IPS-18c (cell line): Measurements from ENCODE around the gene LCN15.
"Not testable (repeated sequence)": the region's sequence is repeated elsewhere in the genome, so short reads cannot be mapped to it uniquely, and the experiment has no call there.

Experiments used
- H3K4me3 ChIP-seq: 2 replicates; pipeline ENCODE4 v1.7.0; 2013; ENCODE audit warnings: low read depth, mild to moderate bottlenecking, low read length, moderate library complexity; ENCODE audit not compliant: insufficient read depth
- H3K9me3 ChIP-seq: one replicate; pipeline ENCODE4 v1.6.1; 2013; ENCODE audit warnings: mild to moderate bottlenecking, low read length, moderate library complexity; ENCODE audit not compliant: control insufficient read depth, insufficient read depth

LCN15 gene

GRCh38 chr9:136762915-136763648 is 1.2 kb downstream of the LCN15 start:
- H3K9me3 ChIP-seq, result peaks cover 2% of the 10 kb centered on the region
- peak overlapping the region; percentile 28 for H3K4me3 ChIP-seq

- Histone ChIP-seq H3K4me3 (no peak overlapping the region), H3K9me3 (peaks cover 2% of the 10 kb centered on the region)
Measured at GRCh38 chr9:136762221-136762691, 2.1 kb downstream of the LCN15 start.

GRCh38 chr9:136761545-136761981 is 2.8 kb downstream of the LCN15 start:
- H3K9me3 ChIP-seq, result peaks cover 2% of the 10 kb centered on the region
- no peak overlapping the region for H3K4me3 ChIP-seq

GRCh38 chr9:136760834-136761544 is 3.3 kb downstream of the LCN15 start:
- not testable (repeated sequence) for H3K4me3 ChIP-seq, H3K9me3 ChIP-seq

GRCh38 chr9:136760424-136760823 is 3.9 kb downstream of the LCN15 start:
- H3K9me3 ChIP-seq, result peaks cover 2% of the 10 kb centered on the region
- H3K4me3 ChIP-seq, result no peak overlapping the region

- Histone ChIP-seq H3K9me3 (peaks cover 2% of the 10 kb centered on the region), H3K4me3 (no peak overlapping the region)
Measured at GRCh38 chr9:136759436-136760325, 4.6 kb downstream of the LCN15 start.

- Histone ChIP-seq H3K9me3 (peaks cover 2% of the 10 kb centered on the region), H3K4me3 (no peak overlapping the region)
Measured at GRCh38 chr9:136759001-136759400, 5.3 kb downstream of the LCN15 start.

GRCh38 chr9:136757751-136758140 is 6.6 kb downstream of the LCN15 start:
- Histone ChIP-seq H3K9me3 (peaks cover 2% of the 10 kb centered on the region), H3K4me3 (no peak overlapping the region)

- H3K4me3 ChIP-seq, result no peak overlapping the region
- peaks cover 2% of the 10 kb centered on the region for H3K9me3 ChIP-seq
Measured at GRCh38 chr9:136757328-136757727, 7.0 kb downstream of the LCN15 start.

GRCh38 chr9:136756836-136757235 is 7.5 kb downstream of the LCN15 start:
- H3K4me3 ChIP-seq, result no peak overlapping the region
- H3K9me3 ChIP-seq, result peaks cover 2% of the 10 kb centered on the region

- Histone ChIP-seq H3K9me3 (peaks cover 2% of the 10 kb centered on the region), H3K4me3 (no peak overlapping the region)
Measured at GRCh38 chr9:136756134-136756438, 8.2 kb downstream of the LCN15 start.

- H3K4me3 ChIP-seq, H3K9me3 ChIP-seq: not testable (repeated sequence)
Measured at GRCh38 chr9:136755302-136756133, 8.8 kb downstream of the LCN15 start.

- H3K9me3 ChIP-seq, result no peaks in the 10 kb centered on the region
- no peak overlapping the region for H3K4me3 ChIP-seq
Measured at GRCh38 chr9:136754626-136755301, 9.6 kb downstream of the LCN15 start.

- H3K4me3 ChIP-seq, result no peak overlapping the region
- H3K9me3 ChIP-seq, result no peaks in the 10 kb centered on the region
Measured at GRCh38 chr9:136754059-136754572, 10.2 kb downstream of the LCN15 start.

GRCh38 chr9:136753371-136754058 is 10.8 kb downstream of the LCN15 start:
- no peaks in the 10 kb centered on the region for H3K9me3 ChIP-seq
- H3K4me3 ChIP-seq, result no peak overlapping the region

GRCh38 chr9:136751814-136752213 is 12.5 kb downstream of the LCN15 start:
- H3K9me3 ChIP-seq, result no peaks in the 10 kb centered on the region
- no peak overlapping the region for H3K4me3 ChIP-seq
